IMR-90 (cell line): ENCODE data around the gene LAMC3. TPM values are rescaled to one million over a fixed set of nuclear protein-coding genes. Genes with fewer than 3 reads are reported as not detected.

ENCODE experiments used
- ATAC-seq: fragments of 200-7000 bp; cut with Tn5 transposase; 2 replicates; pipeline ENCODE4 v1.9.1; 2020; ENCODE audit warnings: low read depth, mild to moderate bottlenecking, moderate library complexity
- BruUV-seq: library from RNA; stranded (reverse); fragments of 400-500 nt; replicated peaks from 2 replicates; lab custom pipeline; 2021; lab: Mats Ljungman, UMichigan
- CTCF ChIA-PET: fragments of 300-600 bp; formaldehyde crosslinking; extraction: SDS; loops from one replicate; lab custom pipeline; 2021; ENCODE audit warnings: antibody characterized with exemption; lab: Yijun Ruan, JAX
- POLR2A ChIA-PET: fragments of 300-600 bp; sonication (Branson Sonifier 250); formaldehyde crosslinking; loops from one replicate; lab custom pipeline; 2022; ENCODE audit warnings: antibody characterized with exemption; ENCODE audit not compliant: unreplicated experiment; lab: Charles Lee
- DNase-seq: peaks from one replicate; pipeline ENCODE4 v3.0.0; 2013
- H2AFZ ChIP-seq: replicated peaks from 2 replicates; pipeline ENCODE3; 2013; ENCODE audit warnings: low read length, mild to moderate bottlenecking; ENCODE audit not compliant: poor library complexity
- H2AK5ac ChIP-seq: 2 replicates; pipeline ENCODE4 v1.6.1; 2013; ENCODE audit warnings: low read depth, low read length, inconsistent platforms
- H2AK9ac ChIP-seq: replicated peaks from 2 replicates; pipeline ENCODE3; 2013; ENCODE audit warnings: mild to moderate bottlenecking, low read depth, low read length, moderate library complexity; ENCODE audit not compliant: poor library complexity
- H2BK120ac ChIP-seq: 2 replicates; pipeline ENCODE4 v1.6.1; 2013; ENCODE audit warnings: low read depth, low read length, inconsistent platforms
- H2BK15ac ChIP-seq: 3 replicates; pipeline ENCODE4 v1.6.1; 2013; ENCODE audit warnings: low read depth, low read length, inconsistent platforms
- H2BK20ac ChIP-seq: 2 replicates; pipeline ENCODE4 v1.6.1; 2013; ENCODE audit warnings: low read depth, mild to moderate bottlenecking, inconsistent platforms, low read length, moderate library complexity
- H2BK5ac ChIP-seq: 2 replicates; pipeline ENCODE4 v1.6.1; 2013; ENCODE audit warnings: mild to moderate bottlenecking, low read depth, low read length, inconsistent platforms; ENCODE audit not compliant: poor library complexity, severe bottlenecking
- H3K14ac ChIP-seq: replicated peaks from 2 replicates; pipeline ENCODE4 v1.6.1; 2013; ENCODE audit warnings: low read depth, low read length, inconsistent platforms
- H3K18ac ChIP-seq: 2 replicates; pipeline ENCODE4 v1.6.1; 2013; ENCODE audit warnings: low read depth, low read length, control low read depth
- H3K23ac ChIP-seq: 2 replicates; pipeline ENCODE4 v1.6.1; 2013; ENCODE audit warnings: low read depth, low read length, inconsistent platforms
- H3K27ac ChIP-seq: 2 replicates; pipeline ENCODE4 v1.5.1; 2013; ENCODE audit warnings: mild to moderate bottlenecking, control low read depth, low read length; ENCODE audit not compliant: insufficient read depth
- H3K27me3 ChIP-seq: 2 replicates; pipeline ENCODE4 v1.6.1; 2013; ENCODE audit warnings: low read length; ENCODE audit not compliant: control insufficient read depth, insufficient read depth
- H3K36me3 ChIP-seq: 2 replicates; pipeline ENCODE4 v1.6.1; 2013; ENCODE audit warnings: low read length, mixed read lengths; ENCODE audit not compliant: control insufficient read depth, insufficient read depth
- H3K4ac ChIP-seq: 2 replicates; pipeline ENCODE4 v1.6.1; 2013; ENCODE audit warnings: low read depth, low read length, inconsistent platforms
- H3K4me1 ChIP-seq: 2 replicates; pipeline ENCODE4 v1.6.1; 2013; ENCODE audit warnings: low read length, mixed read lengths; ENCODE audit not compliant: control insufficient read depth, insufficient read depth
- H3K4me2 ChIP-seq: 2 replicates; pipeline ENCODE4 v1.6.1; 2013; ENCODE audit warnings: low read depth, mild to moderate bottlenecking, control low read depth, low read length, moderate library complexity
- H3K4me3 ChIP-seq: 2 replicates; pipeline ENCODE4 v1.5.1; 2013; ENCODE audit warnings: low read depth, mild to moderate bottlenecking, control low read depth, low read length, moderate library complexity; ENCODE audit not compliant: insufficient read depth
- H3K56ac ChIP-seq: 2 replicates; pipeline ENCODE4 v1.6.1; 2013; ENCODE audit warnings: low read length, inconsistent platforms; ENCODE audit not compliant: insufficient read depth; ENCODE audit errors: extremely low read depth
- H3K79me1 ChIP-seq, 2 experiments: 2 replicates each; pipeline ENCODE4 v1.6.1; 2013; ENCODE audit warnings: low read length in 2 of 2, inconsistent platforms in 1 of 2, low read depth in 1 of 2
- H3K9ac ChIP-seq: 2 replicates; pipeline ENCODE4 v1.6.1; 2013; ENCODE audit warnings: low read depth, low read length, control low read depth
- H3K9me1 ChIP-seq: 2 replicates; pipeline ENCODE4 v1.6.1; 2013; ENCODE audit warnings: low read length, inconsistent platforms; ENCODE audit not compliant: insufficient read depth
- H3K9me3 ChIP-seq: 2 replicates; pipeline ENCODE4 v1.6.1; 2013; ENCODE audit warnings: low read length; ENCODE audit not compliant: control insufficient read depth, insufficient read depth
- H4K20me1 ChIP-seq: 2 replicates; pipeline ENCODE4 v1.6.1; 2013; ENCODE audit warnings: low read length, inconsistent platforms; ENCODE audit not compliant: insufficient read depth
- H4K5ac ChIP-seq: 2 replicates; pipeline ENCODE4 v1.6.1; 2013; ENCODE audit warnings: mild to moderate bottlenecking, low read depth, low read length, control low read depth
- H4K8ac ChIP-seq, 2 experiments: 2 replicates each; pipeline ENCODE4 v1.6.1; 2013; ENCODE audit warnings: low read depth in 2 of 2, low read length in 2 of 2, control low read depth in 1 of 2, inconsistent platforms in 1 of 2
- H4K91ac ChIP-seq: 2 replicates; pipeline ENCODE4 v1.6.1; 2013; ENCODE audit warnings: low read depth, low read length, inconsistent platforms; ENCODE audit not compliant: insufficient read depth
- BHLHE40 ChIP-seq: fragments of 150-350 bp; IDR thresholded peaks from 2 replicates; pipeline ENCODE4 v1.6.1; 2016; ENCODE audit warnings: mild to moderate bottlenecking, low read depth, low read length
- CEBPB ChIP-seq: IDR thresholded peaks from 2 replicates; pipeline ENCODE4 v1.6.1; 2012; ENCODE audit warnings: low read depth, low read length, improper control_type of control experiment
- CHD1 ChIP-seq: IDR thresholded peaks from 2 replicates; pipeline ENCODE4 v1.6.1; 2012; ENCODE audit warnings: low read depth, low read length, improper control_type of control experiment
- CTCF ChIP-seq: conservative IDR thresholded peaks from 2 replicates; pipeline ENCODE4 v1.5.1; 2012; ENCODE audit warnings: mild to moderate bottlenecking, low read depth, low read length, improper control_type of control experiment
- FOS ChIP-seq: fragments of 150-350 bp; IDR thresholded peaks from 2 replicates; pipeline ENCODE4 v1.6.1; 2016; ENCODE audit warnings: low read depth, low read length
- MAFK ChIP-seq: IDR thresholded peaks from 2 replicates; pipeline ENCODE4 v1.6.1; 2012; ENCODE audit warnings: low read depth, low read length, improper control_type of control experiment
- MXI1 ChIP-seq: IDR thresholded peaks from 2 replicates; pipeline ENCODE4 v1.6.1; 2012; ENCODE audit warnings: low read depth, mild to moderate bottlenecking, low read length, moderate library complexity, borderline replicate concordance
- NFE2L2 ChIP-seq: fragments of 150-350 bp; IDR thresholded peaks from 2 replicates; pipeline ENCODE4 v1.6.1; 2016; ENCODE audit warnings: low read depth, mild to moderate bottlenecking, low read length
- POLR2A ChIP-seq: IDR thresholded peaks from 2 replicates; pipeline ENCODE4 v1.6.1; 2012; ENCODE audit warnings: mild to moderate bottlenecking, low read depth, low read length
- RAD21 ChIP-seq: IDR thresholded peaks from 2 replicates; pipeline ENCODE4 v1.6.1; 2012; ENCODE audit warnings: low read length, improper control_type of control experiment
- RCOR1 ChIP-seq: IDR thresholded peaks from 2 replicates; pipeline ENCODE4 v1.6.1; 2012; ENCODE audit warnings: mild to moderate bottlenecking, low read length, improper control_type of control experiment; ENCODE audit not compliant: insufficient replicate concordance
- WGBS, 2 experiments: methylation state at CpG; one replicate each; pipeline versions ENCODE4 v1.1.5 to v1.1.7; 2013; ENCODE audit warnings: missing lambda C conversion rate in 2 of 2; ENCODE audit not compliant: insufficient read length in 1 of 2; ENCODE audit errors: extremely low coverage in 2 of 2; 5-methylcytosine and 5-hydroxymethylcytosine counted together
- dilution Hi-C: fragments of 300-500 bp; cut with HindIII; formaldehyde crosslinking; loops from one replicate; pipeline ENCODE4 v1.14.3; 2018; ENCODE audit warnings: low sequenced_read_pairs; ENCODE audit not compliant: unreplicated experiment
- in situ Hi-C: fragments of 300-500 bp; cut with MboI; formaldehyde crosslinking; loops from 3 replicates; pipeline ENCODE4 v1.14.3; 2019; ENCODE audit warnings: low sequenced_read_pairs, inconsistent platforms, mixed read lengths
- intact Hi-C: fragments of 100-400 bp; cut with micrococcal nuclease; formaldehyde crosslinking; loops from 2 replicates; pipeline ENCODE4 v1.10.0; 2022
- polyA plus RNA-seq, 3 experiments: library from polyadenylated mRNA; depleted of rRNA; stranded (reverse); fragments of >200 nt; gene quantifications; 2 replicates each; pipeline ENCODE4 v1.2.3, GENCODE V29; 2012; ENCODE audit warnings: low replicate concordance in 1 of 3
- total RNA-seq: library from RNA; depleted of rRNA; stranded (reverse); fragments of >200 nt; gene quantifications from 2 replicates; pipeline ENCODE4 v1.2.3, GENCODE V29; 2012

Gene LAMC3
- total and polyA plus RNA-seq, 2 of the 4 experiments (the other 2 are of a cell fraction) = not detected

- TF ChIP-seq CHD1 = no peak
Measured at GRCh38 chr9:131027048-131027871, 18.3 kb downstream of the LAMC3 start (continued).

GRCh38 chr9:131027872-131028179 lies 18.9 kb downstream of the LAMC3 start:
- CTCF ChIA-PET = interaction anchor here (0.9 kb wide), 1 partner anchor 18 kb away, joined by 4 read pairs; no protein-coding TSS in a partner anchor
- dilution Hi-C loops = no loop called here

More at GRCh38 chr9:131027872-131028179, 18.9 kb downstream of the LAMC3 start:
- no peak overlapping the region for H2AK9ac ChIP-seq
- TF ChIP-seq CHD1 = no peak
- no peak for TF ChIP-seq RCOR1
- TF ChIP-seq POLR2A = no peak
- TF ChIP-seq MXI1 = no peak
- TF ChIP-seq NFE2L2 = no peak
- TF ChIP-seq CTCF = no peak
- TF ChIP-seq BHLHE40 = no peak
- no peak for TF ChIP-seq MAFK
- TF ChIP-seq FOS = no peak
- no peak for TF ChIP-seq RAD21
- TF ChIP-seq CEBPB = no peak
- no peak overlapping the region for H3K4me2 ChIP-seq
- H4K91ac ChIP-seq = no peak overlapping the region
- H3K27ac ChIP-seq = no peak overlapping the region
- H4K8ac ChIP-seq = no peak overlapping the region
- no peak overlapping the region for H2BK20ac ChIP-seq
- H3K9me3 ChIP-seq = no peaks in the 10 kb centered on the region
- H2BK15ac ChIP-seq = no peak overlapping the region
- no peak overlapping the region for H3K14ac ChIP-seq
- H3K56ac ChIP-seq = no peak overlapping the region
- no peak for ATAC-seq
- no peak overlapping the region for H2BK120ac ChIP-seq
- H3K23ac ChIP-seq = no peak overlapping the region
- H3K9me1 ChIP-seq = no peaks in the 10 kb centered on the region
- no peak overlapping the region for H2AK5ac ChIP-seq
- no peak overlapping the region for H3K4me3 ChIP-seq
- H3K36me3 ChIP-seq = no peaks in the 10 kb centered on the region
- H3K79me1 ChIP-seq = no peaks in the 10 kb centered on the region
- BruUV-seq = no TSS peak
- no peak overlapping the region for H2BK5ac ChIP-seq
- no peaks in the 10 kb centered on the region for H3K4me1 ChIP-seq
- H3K27me3 ChIP-seq = peaks cover 66% of the 10 kb centered on the region
- no peak overlapping the region for H2AFZ ChIP-seq
- H3K9ac ChIP-seq = no peak overlapping the region
- H3K18ac ChIP-seq = no peak overlapping the region
- no peaks in the 10 kb centered on the region for H4K20me1 ChIP-seq
- POLR2A ChIA-PET = no interaction called here
- no peak for DNase-seq
- 100% methylated on average over 4 of the region's 11 CpGs; no CpG with 5 or more reads in 1 of the 2 experiments for WGBS, 2 experiments
- in situ Hi-C loops = no loop called here
- no peak overlapping the region for H4K5ac ChIP-seq
- H3K4ac ChIP-seq = no peak overlapping the region
- intact Hi-C loops = no loop called here
